ENCODE measurements around the gene CMSS1.

- TF ChIP-seq, protein P1, sequence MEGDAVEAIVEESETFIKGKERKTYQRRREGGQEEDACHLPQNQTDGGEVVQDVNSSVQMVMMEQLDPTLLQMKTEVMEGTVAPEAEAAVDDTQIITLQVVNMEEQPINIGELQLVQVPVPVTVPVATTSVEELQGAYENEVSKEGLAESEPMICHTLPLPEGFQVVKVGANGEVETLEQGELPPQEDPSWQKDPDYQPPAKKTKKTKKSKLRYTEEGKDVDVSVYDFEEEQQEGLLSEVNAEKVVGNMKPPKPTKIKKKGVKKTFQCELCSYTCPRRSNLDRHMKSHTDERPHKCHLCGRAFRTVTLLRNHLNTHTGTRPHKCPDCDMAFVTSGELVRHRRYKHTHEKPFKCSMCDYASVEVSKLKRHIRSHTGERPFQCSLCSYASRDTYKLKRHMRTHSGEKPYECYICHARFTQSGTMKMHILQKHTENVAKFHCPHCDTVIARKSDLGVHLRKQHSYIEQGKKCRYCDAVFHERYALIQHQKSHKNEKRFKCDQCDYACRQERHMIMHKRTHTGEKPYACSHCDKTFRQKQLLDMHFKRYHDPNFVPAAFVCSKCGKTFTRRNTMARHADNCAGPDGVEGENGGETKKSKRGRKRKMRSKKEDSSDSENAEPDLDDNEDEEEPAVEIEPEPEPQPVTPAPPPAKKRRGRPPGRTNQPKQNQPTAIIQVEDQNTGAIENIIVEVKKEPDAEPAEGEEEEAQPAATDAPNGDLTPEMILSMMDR (IDR thresholded peaks at IDR 0.05; ENCODE audit: low read depth, low read length, missing input control) = no peak
- TF ChIP-seq GABPA (IDR thresholded peaks at IDR 0.05 in 1 of 2, conservative IDR thresholded peaks at IDR 0.05 in 1 of 2) (no peak), YY1 (IDR thresholded peaks at IDR 0.05) (peak; percentile 34), TAF1 (conservative IDR thresholded peaks at IDR 0.05) (no peak), SP1 (IDR thresholded peaks at IDR 0.05) (no peak), JUND (IDR thresholded peaks at IDR 0.05) (peak; percentile 18 to 56), RAD21 (IDR thresholded peaks at IDR 0.05) (no peak)
- TF ChIP-seq, protein P2, sequence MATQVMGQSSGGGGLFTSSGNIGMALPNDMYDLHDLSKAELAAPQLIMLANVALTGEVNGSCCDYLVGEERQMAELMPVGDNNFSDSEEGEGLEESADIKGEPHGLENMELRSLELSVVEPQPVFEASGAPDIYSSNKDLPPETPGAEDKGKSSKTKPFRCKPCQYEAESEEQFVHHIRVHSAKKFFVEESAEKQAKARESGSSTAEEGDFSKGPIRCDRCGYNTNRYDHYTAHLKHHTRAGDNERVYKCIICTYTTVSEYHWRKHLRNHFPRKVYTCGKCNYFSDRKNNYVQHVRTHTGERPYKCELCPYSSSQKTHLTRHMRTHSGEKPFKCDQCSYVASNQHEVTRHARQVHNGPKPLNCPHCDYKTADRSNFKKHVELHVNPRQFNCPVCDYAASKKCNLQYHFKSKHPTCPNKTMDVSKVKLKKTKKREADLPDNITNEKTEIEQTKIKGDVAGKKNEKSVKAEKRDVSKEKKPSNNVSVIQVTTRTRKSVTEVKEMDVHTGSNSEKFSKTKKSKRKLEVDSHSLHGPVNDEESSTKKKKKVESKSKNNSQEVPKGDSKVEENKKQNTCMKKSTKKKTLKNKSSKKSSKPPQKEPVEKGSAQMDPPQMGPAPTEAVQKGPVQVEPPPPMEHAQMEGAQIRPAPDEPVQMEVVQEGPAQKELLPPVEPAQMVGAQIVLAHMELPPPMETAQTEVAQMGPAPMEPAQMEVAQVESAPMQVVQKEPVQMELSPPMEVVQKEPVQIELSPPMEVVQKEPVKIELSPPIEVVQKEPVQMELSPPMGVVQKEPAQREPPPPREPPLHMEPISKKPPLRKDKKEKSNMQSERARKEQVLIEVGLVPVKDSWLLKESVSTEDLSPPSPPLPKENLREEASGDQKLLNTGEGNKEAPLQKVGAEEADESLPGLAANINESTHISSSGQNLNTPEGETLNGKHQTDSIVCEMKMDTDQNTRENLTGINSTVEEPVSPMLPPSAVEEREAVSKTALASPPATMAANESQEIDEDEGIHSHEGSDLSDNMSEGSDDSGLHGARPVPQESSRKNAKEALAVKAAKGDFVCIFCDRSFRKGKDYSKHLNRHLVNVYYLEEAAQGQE (IDR thresholded peaks at IDR 0.05) = no peak
- TF ChIP-seq, protein P3, sequence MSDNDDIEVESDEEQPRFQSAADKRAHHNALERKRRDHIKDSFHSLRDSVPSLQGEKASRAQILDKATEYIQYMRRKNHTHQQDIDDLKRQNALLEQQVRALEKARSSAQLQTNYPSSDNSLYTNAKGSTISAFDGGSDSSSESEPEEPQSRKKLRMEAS (IDR thresholded peaks at IDR 0.05) = no peak
- TF ChIP-seq, protein P4, sequence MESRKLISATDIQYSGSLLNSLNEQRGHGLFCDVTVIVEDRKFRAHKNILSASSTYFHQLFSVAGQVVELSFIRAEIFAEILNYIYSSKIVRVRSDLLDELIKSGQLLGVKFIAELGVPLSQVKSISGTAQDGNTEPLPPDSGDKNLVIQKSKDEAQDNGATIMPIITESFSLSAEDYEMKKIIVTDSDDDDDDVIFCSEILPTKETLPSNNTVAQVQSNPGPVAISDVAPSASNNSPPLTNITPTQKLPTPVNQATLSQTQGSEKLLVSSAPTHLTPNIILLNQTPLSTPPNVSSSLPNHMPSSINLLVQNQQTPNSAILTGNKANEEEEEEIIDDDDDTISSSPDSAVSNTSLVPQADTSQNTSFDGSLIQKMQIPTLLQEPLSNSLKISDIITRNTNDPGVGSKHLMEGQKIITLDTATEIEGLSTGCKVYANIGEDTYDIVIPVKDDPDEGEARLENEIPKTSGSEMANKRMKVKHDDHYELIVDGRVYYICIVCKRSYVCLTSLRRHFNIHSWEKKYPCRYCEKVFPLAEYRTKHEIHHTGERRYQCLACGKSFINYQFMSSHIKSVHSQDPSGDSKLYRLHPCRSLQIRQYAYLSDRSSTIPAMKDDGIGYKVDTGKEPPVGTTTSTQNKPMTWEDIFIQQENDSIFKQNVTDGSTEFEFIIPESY (IDR thresholded peaks at IDR 0.05) = no peak
Measured at GRCh38 chr3:100073714-100074307, 256.1 kb downstream of the CMSS1 start.
